ENCODE data around the gene BLTP2. TPM values are rescaled to one million over a fixed set of nuclear protein-coding genes. Genes with fewer than 3 reads are reported as not detected.

Gene BLTP2
- total RNA-seq, 1 donor from 2014 or later, result 56.9 TPM

- ATAC-seq, result peak; percentile 59
- DNase-seq (ENCODE audit: low spot score), result peak; percentile 78
Observed at GRCh38 chr17:28599311-28600184, 45.4 kb downstream of the BLTP2 start.

GRCh38 chr17:28598799-28599310 lies 46.1 kb downstream of the BLTP2 start, which contains the start of gene SPAG5:
SPAG5 (minus strand) TSS chr17:28599025; CDS start chr17:28598946, 79 bp downstream.
- DNase-seq (ENCODE audit: low spot score), result peak; percentile 95

GRCh38 chr17:28598389-28598788 lies 46.6 kb downstream of the BLTP2 start:
- peak; percentile 48 for ATAC-seq

More at GRCh38 chr17:28598799-28599310, 46.1 kb downstream of the BLTP2 start, which contains the start of gene SPAG5:
- peak; percentile 94 for ATAC-seq

GRCh38 chr17:28597606-28598383 lies 47.2 kb downstream of the BLTP2 start:
- no peak for DNase-seq (ENCODE audit: low spot score)
- peak; percentile 53 for ATAC-seq

More at GRCh38 chr17:28598389-28598788, 46.6 kb downstream of the BLTP2 start:
- peak; percentile 61 for DNase-seq (ENCODE audit: low spot score)

Other genes with a start within 250 kb of the BLTP2 start
- gene SLC46A1, start 238.9 kb downstream of the BLTP2 start, total RNA-seq, result 46.2 TPM
- gene SLC13A2, start 171.5 kb downstream of the BLTP2 start, total RNA-seq, result 0.55 TPM
- not detected for gene FOXN1, start 138.8 kb downstream of the BLTP2 start, total RNA-seq
- 14.3 TPM for gene UNC119, start 92.5 kb downstream of the BLTP2 start, total RNA-seq
- gene PIGS, start 73.6 kb downstream of the BLTP2 start, total RNA-seq, result 10.1 TPM
- 46.8 TPM for gene ALDOC, start 68.3 kb downstream of the BLTP2 start, total RNA-seq
- 8.8 TPM for gene SPAG5, start 46.1 kb downstream of the BLTP2 start, total RNA-seq
- gene RSKR, start 31.0 kb downstream of the BLTP2 start, total RNA-seq, result 4.0 TPM
- 24.3 TPM for gene SDF2, start 16.7 kb upstream of the BLTP2 start, total RNA-seq
- gene SUPT6H, start 17.0 kb upstream of the BLTP2 start, total RNA-seq, result 33.7 TPM
- 0.73 TPM for gene PROCA1, start 66.7 kb upstream of the BLTP2 start, total RNA-seq
- gene RAB34, start 72.7 kb upstream of the BLTP2 start, total RNA-seq, result 4.9 TPM
- gene RPL23A, start 74.8 kb upstream of the BLTP2 start, total RNA-seq, result 346 TPM
- 4.8 TPM for gene TLCD1, start 81.1 kb upstream of the BLTP2 start, total RNA-seq
- 3.2 TPM for gene NEK8, start 83.6 kb upstream of the BLTP2 start, total RNA-seq
- 49.0 TPM for gene TRAF4, start 98.9 kb upstream of the BLTP2 start, total RNA-seq
- gene FAM222B, start 197.6 kb upstream of the BLTP2 start, total RNA-seq, result 6.6 TPM
- gene ERAL1, start 209.9 kb upstream of the BLTP2 start, total RNA-seq, result 25.3 TPM